NCI-H1930 (cell line): Measurements from ENCODE around the gene GALNT18.
"Not testable (repeated sequence)": the region's sequence is repeated elsewhere in the genome, so short reads cannot be mapped to it uniquely, and the experiment has no call there.

Experiments
- DNase-seq, 2 experiments: peaks; one replicate each; lab custom pipeline; 2025; lab: John Stamatoyannopoulos, UW

GALNT18 gene

DNA sequence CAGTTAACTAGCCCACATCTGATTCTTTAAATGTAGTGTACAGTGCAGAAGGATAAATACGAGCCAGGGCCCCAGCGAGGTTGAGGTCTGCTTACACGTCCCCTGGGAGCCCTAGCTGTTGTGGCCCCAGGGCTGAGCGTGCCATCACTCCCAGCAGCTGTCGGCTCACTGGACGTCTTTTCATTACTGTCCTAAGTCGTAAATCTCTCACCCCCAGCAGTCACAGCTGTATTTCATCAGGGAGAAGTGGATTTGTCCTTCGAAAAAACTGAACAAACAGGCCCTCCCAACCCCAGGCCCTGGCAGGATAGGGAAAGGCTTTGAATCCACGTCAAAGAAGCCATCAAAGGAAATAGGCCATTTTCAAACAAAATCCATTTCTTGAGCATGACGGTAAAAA lies 158.4 kb downstream of the GALNT18 start:
- peak in 1 of 2 experiments; percentile 10 for DNase-seq

- DNase-seq: no peak
Measured at GRCh38 chr11:11461473-11461872, 160.3 kb downstream of the GALNT18 start.

DNA sequence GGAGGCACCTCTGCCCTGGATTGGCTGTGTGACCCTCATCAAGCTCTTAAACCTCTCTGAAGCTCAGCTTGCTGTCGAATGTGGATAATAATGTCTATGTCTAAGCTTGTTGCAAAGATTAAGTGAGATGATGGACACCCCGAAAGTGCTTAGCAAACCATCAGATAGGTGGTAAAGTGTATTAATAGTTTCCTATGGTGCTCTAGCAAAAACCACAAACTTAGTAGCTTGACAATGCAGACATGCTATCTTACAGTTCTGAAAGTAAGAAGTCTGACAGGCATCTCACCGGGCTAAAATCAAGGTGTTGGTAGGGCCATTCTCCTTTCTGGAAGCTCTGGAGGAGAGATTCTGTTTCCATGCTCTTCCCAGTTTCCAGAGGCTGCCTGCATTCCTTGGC lies 162.2 kb downstream of the GALNT18 start:
- DNase-seq: no peak

- no peak for DNase-seq
Measured at GRCh38 chr11:11458485-11458884, 163.3 kb downstream of the GALNT18 start.

DNA sequence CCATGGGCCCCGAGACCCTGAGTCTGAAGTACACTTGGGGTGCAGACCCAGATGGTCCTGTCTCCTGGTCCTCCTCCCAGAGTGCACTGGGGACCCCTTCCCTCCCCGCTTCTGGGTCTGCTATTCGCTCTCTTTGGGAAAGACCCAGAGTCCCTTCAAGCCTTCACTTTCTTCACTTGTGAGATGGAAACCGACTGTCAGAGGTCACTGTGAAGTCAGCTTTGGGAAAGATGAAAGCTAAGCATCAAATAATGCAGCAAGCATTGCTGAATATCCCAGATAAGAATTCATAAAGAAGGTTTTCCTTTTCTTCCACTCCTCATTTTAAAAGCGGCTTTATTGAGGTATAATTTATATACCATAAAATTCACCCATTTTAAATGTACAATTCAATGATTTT lies 163.8 kb downstream of the GALNT18 start:
- no peak for DNase-seq

DNA sequence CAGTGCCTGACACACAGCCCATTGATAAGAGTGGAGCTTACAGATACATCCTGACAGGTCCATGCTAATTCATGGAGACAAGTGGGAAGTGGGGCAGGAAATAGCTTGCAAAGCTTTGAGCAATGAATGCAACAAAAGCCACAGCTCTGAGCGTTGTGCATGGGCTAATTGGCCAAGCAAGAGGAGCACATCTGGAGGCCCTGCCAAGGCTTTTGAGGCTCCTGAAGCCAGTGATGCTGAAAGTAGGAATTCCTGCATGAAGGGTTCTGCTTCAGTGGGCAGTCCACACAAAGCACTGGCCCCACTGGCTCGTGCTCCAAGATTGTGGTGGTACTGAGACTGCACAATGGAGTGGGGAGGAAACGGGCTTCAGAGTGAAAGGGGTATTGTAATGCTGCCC lies 164.9 kb downstream of the GALNT18 start:
- DNase-seq: no peak

- no peak for DNase-seq
Measured at GRCh38 chr11:11454671-11455223, 167.1 kb downstream of the GALNT18 start.

DNA sequence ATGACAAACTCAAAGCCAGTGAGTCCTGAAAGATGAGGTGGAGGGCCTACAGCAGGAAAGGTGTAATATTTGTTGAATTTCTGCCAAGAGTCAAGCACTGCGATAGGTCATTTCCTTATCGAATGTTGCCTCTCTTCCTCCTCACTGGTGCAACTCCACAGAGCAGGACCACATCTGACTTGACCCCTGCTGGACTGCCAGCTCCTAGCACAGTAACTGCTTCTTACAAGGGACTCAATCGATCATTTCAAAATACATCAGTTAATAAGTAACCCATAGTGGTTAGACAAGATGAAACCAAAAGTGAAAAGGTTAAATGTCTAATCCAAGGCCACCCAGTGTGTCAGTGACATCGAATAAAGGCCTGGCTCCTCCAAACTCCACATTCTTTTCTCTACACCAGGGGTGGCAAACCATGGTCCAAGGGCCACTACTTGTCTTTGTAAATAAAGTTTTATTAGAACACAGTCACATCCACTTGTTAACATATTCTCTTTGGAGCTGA lies 170.3 kb downstream of the GALNT18 start:
- no peak for DNase-seq

GRCh38 chr11:11450744-11451362 lies 171.0 kb downstream of the GALNT18 start:
- DNase-seq: no peak

- no peak for DNase-seq
Measured at GRCh38 chr11:11449327-11449726, 172.5 kb downstream of the GALNT18 start.

- no peak for DNase-seq
Measured at GRCh38 chr11:11448626-11449025, 173.2 kb downstream of the GALNT18 start.

DNA sequence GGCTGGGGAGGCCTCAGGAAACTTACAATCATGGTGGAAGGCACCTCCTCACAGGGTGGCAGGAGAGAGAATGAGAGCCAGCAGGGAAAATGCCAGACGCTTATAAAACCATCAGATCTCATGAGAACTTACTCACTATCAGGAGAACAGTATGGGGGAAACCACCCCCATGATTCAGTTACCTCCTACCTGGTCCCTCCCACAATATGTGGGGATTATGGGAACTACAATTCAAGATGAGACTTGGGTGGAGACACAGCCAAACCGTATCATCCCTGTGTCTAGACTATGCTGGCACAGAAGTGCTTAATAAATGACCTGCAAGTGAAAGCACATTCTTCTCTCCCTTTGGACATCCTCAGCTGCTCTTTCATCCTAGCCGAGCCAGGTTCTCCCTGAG lies 174.2 kb downstream of the GALNT18 start:
- not testable (repeated sequence) for DNase-seq

DNA sequence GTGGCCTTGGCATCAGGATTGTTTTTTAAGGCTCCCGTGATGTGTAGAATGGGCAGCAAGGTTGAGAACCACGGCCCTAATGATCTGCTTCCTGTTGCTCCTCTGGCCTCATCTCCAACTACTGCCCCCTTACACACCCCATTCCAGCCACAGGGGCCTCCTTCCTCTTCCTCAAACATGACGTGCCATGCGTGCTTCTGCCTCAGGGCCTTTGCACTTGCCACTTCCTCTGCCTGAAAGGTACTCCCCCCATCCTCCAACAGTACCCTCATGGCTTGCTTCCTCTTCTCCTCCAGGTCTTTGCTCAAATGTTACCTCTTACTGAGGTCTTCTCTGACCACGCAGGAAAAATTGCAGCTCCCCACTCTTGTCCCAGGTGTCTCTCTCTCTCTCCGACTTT lies 174.8 kb downstream of the GALNT18 start:
- no peak for DNase-seq

GRCh38 chr11:11446564-11446963 lies 175.2 kb downstream of the GALNT18 start:
- no peak for DNase-seq

DNA sequence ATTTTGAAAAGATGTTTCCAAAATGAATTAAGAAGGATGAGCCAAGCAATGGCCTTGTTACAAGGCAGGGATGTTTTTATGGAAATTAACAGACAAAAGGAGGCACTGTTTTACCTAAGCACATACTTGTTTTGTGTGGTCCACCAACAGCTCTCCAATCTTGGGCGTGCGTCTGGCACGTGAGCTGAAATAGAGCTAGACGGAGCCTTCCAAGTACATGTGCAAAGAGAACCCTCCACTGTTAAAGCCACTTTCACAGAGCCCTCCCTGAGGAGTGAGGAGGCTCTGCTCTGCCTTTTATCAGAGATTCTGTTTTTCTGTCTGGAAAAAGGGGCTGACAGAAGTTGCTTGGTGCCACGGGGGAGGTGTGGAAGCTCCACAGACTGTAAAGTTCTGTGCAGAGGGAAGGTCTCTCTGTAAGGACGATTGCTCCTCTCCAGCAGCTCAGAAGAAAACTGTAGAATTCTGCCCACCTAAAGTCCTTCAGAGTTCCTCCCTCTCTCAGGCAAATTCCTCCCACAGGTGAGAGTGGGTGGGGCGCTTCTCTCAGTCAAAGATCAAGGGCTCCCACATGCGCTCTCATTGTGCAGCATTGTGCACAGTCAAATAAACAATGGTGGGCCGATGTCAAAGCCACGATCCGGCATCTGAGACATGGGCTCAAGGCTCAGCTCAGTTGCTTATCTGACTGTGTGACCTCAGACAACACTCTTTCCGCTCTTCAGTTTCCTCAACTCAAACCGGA lies 176.2 kb downstream of the GALNT18 start:
- no peak for DNase-seq

GRCh38 chr11:11444804-11445131 lies 177.0 kb downstream of the GALNT18 start:
- no peak for DNase-seq

DNA sequence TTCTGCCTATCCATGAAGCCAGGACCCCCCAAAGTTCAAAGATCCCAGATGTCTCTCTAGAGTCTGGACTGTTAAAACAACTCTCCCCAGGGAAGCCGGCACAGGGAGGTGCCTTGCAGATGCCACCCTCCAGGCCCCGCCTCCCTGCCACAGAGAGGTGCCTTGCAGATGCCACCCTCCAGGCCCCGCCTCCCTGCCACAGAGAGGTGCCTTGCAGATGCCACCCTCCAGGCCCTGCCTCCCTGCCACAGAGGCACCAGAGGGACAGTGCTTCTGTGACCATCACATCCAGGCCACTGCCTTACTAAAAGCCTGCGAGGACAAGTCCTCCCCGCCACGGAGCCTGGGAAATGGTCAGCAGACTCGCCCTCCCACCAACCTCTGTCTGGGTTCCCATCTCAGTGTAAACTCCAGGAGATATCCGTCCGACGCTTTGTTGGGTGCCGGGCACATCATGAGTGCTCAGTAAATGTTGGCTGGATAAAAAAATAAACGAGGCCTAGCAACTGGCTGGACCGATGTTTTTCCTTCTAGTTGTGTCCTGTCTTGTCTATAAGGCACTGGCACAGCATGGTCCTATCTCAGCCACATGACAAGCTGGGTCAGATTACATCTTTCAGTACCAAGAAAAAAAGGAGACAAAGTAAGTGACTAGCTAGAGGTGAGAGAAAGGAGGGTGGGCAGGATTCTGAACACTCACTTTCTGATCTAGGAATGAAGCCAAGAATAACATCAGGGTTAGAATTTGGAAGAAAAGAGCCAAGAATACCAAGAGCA lies 177.6 kb downstream of the GALNT18 start:
- no peak for DNase-seq

DNA sequence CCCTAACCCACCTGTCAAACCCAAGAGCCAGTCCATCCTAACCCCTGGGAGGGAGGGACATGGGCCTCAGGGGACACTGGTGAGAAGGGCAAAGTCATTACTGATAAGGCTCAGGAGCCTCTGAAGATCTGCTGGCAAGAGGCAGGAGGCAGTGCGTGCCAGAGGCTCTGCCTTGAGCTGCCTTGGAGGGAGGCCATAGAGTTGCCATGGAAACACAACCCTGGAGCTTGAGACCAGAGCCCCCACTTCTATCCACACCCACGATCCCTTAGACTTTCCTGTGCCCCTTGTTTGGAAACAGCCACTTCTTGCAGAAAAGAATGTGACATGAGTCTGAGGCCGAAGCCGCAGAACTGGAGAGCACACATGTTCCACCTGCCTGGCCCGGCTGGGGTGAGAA lies 179.0 kb downstream of the GALNT18 start:
- DNase-seq: no peak

DNA sequence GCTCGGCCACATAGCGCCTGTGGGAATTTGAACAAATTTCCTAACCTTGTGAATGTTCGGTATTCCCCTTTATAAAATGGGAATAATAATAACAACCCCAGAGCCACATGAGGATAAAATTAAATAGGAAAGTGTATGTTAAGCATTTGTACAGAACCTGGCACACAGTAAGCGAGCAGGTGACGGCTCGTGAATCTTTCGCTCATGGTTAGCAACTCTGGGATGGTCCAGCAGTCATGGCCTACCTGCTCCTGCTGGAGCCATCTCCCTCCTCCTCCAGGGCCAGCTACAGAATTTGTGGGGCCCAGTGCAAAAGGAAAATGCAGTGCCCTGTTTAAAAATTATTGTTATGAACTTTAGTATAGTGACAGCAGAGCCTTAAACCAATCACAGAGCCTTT lies 180.3 kb downstream of the GALNT18 start:
- DNase-seq: no peak

GRCh38 chr11:11441091-11441490 lies 180.7 kb downstream of the GALNT18 start:
- no peak for DNase-seq

GRCh38 chr11:11440144-11440543 lies 181.7 kb downstream of the GALNT18 start:
- DNase-seq: no peak

GRCh38 chr11:11439591-11439990 lies 182.2 kb downstream of the GALNT18 start:
- DNase-seq: no peak
